Measurements from ENCODE around the gene ACTMAP. TPM values are rescaled to one million over a fixed set of nuclear protein-coding genes. Genes with fewer than 3 reads are reported as not detected.

ACTMAP gene
- total and polyA plus RNA-seq, 2 of the 13 experiments (the other 11 are each of a cell fraction or from before 2014, with no cell fraction given), result 2.2 to 7.9 TPM

DNA sequence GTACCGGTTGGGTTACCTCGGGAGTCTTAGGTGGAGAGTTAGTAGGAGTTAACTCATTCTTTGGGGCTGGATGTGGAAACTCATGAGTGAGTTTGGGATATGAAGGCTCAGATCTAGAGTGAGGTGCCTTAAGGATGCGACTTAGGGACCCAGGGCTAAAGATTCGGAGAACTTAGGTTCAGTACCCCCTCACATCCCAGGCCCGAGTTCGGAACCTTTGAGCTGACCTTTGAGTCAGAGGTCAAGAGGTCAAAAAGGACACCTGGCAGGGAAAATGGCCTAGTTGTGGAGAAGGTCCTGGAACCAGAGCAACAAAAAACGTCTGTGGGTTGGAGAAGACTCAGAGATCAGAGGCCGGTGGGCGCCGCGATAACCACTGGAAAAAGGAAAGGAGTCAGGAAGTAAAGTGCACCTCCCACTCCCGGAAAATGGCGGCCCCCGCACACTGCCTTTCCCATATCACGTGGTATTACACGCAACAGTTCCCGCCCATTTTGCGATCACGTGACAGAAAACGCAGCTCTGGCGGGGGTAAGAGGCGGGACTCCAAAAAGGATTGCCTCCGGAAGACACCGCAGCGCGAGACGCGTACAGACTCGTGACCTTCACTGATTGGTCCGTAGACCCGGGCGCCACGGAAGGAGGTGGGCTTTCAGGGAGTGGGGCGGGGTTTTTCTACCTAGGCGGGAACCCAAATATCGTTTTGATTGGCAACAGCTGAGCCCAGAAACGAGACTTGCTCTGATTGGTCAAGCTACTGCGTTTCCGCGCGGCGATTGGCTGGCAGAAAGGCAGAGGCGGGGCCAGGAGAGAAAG lies at the start of gene ACTMAP (continued):
- TF ChIP-seq RFXAP (CRISPR knock-in tag; IDR thresholded peaks at IDR 0.05; ENCODE audit: borderline replicate concordance) (peak; percentile 98), ZNF543 (CRISPR knock-in tag; IDR thresholded peaks at IDR 0.05) (no peak), ATM (IDR thresholded peaks at IDR 0.05; ENCODE audit: borderline replicate concordance) (no peak), ZNF34 (CRISPR knock-in tag; IDR thresholded peaks at IDR 0.05; ENCODE audit: borderline replicate concordance) (peak; percentile 72; the same call in 1 of the 2 replicates), ZNF558 (CRISPR knock-in tag; IDR thresholded peaks at IDR 0.05; ENCODE audit: borderline replicate concordance) (no peak), NKX3-1 (CRISPR knock-in tag; IDR thresholded peaks at IDR 0.05) (no peak), ZNF619 (CRISPR knock-in tag; IDR thresholded peaks at IDR 0.05) (no peak)
- TF ChIP-seq, protein P1, sequence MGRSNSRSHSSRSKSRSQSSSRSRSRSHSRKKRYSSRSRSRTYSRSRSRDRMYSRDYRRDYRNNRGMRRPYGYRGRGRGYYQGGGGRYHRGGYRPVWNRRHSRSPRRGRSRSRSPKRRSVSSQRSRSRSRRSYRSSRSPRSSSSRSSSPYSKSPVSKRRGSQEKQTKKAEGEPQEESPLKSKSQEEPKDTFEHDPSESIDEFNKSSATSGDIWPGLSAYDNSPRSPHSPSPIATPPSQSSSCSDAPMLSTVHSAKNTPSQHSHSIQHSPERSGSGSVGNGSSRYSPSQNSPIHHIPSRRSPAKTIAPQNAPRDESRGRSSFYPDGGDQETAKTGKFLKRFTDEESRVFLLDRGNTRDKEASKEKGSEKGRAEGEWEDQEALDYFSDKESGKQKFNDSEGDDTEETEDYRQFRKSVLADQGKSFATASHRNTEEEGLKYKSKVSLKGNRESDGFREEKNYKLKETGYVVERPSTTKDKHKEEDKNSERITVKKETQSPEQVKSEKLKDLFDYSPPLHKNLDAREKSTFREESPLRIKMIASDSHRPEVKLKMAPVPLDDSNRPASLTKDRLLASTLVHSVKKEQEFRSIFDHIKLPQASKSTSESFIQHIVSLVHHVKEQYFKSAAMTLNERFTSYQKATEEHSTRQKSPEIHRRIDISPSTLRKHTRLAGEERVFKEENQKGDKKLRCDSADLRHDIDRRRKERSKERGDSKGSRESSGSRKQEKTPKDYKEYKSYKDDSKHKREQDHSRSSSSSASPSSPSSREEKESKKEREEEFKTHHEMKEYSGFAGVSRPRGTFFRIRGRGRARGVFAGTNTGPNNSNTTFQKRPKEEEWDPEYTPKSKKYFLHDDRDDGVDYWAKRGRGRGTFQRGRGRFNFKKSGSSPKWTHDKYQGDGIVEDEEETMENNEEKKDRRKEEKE (IDR thresholded peaks at IDR 0.05), result no peak
- TF ChIP-seq, protein P2, sequence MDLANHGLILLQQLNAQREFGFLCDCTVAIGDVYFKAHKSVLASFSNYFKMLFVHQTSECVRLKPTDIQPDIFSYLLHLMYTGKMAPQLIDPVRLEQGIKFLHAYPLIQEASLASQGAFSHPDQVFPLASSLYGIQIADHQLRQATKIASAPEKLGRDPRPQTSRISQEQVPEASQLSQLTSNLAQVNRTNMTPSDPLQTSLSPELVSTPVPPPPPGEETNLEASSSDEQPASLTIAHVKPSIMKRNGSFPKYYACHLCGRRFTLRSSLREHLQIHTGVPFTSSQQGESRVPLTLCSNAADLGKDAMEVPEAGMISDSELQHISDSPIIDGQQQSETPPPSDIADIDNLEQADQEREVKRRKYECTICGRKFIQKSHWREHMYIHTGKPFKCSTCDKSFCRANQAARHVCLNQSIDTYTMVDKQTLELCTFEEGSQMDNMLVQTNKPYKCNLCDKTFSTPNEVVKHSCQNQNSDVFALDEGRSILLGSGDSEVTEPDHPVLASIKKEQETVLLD (CRISPR knock-in tag; IDR thresholded peaks at IDR 0.05; ENCODE audit: low read depth), result no peak
- TF ChIP-seq, protein P3, sequence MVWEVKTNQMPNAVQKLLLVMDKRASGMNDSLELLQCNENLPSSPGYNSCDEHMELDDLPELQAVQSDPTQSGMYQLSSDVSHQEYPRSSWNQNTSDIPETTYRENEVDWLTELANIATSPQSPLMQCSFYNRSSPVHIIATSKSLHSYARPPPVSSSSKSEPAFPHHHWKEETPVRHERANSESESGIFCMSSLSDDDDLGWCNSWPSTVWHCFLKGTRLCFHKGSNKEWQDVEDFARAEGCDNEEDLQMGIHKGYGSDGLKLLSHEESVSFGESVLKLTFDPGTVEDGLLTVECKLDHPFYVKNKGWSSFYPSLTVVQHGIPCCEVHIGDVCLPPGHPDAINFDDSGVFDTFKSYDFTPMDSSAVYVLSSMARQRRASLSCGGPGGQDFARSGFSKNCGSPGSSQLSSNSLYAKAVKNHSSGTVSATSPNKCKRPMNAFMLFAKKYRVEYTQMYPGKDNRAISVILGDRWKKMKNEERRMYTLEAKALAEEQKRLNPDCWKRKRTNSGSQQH (CRISPR knock-in tag; IDR thresholded peaks at IDR 0.05; ENCODE audit: low read depth), result no peak
- TF ChIP-seq, protein P4, sequence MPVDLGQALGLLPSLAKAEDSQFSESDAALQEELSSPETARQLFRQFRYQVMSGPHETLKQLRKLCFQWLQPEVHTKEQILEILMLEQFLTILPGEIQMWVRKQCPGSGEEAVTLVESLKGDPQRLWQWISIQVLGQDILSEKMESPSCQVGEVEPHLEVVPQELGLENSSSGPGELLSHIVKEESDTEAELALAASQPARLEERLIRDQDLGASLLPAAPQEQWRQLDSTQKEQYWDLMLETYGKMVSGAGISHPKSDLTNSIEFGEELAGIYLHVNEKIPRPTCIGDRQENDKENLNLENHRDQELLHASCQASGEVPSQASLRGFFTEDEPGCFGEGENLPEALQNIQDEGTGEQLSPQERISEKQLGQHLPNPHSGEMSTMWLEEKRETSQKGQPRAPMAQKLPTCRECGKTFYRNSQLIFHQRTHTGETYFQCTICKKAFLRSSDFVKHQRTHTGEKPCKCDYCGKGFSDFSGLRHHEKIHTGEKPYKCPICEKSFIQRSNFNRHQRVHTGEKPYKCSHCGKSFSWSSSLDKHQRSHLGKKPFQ (CRISPR knock-in tag; IDR thresholded peaks at IDR 0.05; ENCODE audit: insufficient replicate concordance), result no peak
- TF ChIP-seq, protein P5, sequence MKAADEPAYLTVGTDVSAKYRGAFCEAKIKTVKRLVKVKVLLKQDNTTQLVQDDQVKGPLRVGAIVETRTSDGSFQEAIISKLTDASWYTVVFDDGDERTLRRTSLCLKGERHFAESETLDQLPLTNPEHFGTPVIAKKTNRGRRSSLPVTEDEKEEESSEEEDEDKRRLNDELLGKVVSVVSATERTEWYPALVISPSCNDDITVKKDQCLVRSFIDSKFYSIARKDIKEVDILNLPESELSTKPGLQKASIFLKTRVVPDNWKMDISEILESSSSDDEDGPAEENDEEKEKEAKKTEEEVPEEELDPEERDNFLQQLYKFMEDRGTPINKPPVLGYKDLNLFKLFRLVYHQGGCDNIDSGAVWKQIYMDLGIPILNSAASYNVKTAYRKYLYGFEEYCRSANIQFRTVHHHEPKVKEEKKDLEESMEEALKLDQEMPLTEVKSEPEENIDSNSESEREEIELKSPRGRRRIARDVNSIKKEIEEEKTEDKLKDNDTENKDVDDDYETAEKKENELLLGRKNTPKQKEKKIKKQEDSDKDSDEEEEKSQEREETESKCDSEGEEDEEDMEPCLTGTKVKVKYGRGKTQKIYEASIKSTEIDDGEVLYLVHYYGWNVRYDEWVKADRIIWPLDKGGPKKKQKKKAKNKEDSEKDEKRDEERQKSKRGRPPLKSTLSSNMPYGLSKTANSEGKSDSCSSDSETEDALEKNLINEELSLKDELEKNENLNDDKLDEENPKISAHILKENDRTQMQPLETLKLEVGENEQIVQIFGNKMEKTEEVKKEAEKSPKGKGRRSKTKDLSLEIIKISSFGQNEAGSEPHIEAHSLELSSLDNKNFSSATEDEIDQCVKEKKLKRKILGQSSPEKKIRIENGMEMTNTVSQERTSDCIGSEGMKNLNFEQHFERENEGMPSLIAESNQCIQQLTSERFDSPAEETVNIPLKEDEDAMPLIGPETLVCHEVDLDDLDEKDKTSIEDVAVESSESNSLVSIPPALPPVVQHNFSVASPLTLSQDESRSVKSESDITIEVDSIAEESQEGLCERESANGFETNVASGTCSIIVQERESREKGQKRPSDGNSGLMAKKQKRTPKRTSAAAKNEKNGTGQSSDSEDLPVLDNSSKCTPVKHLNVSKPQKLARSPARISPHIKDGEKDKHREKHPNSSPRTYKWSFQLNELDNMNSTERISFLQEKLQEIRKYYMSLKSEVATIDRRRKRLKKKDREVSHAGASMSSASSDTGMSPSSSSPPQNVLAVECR (CRISPR knock-in tag; IDR thresholded peaks at IDR 0.05; ENCODE audit: borderline replicate concordance), result no peak; the same call in 1 of the 2 replicates
